ENCODE data around the gene SCRT2.
A peak's percentile ranks its signal among the peaks of the same experiment; 100 is the strongest.

SCRT2 gene

GRCh38 chr20:640674-641515 is 34.7 kb downstream of the SCRT2 start:
- H3K27me3 Mint-ChIP-seq: peaks cover 35% of the 10 kb centered on the region
- ATAC-seq: no peak
- no peak for DNase-seq
- H3K27ac Mint-ChIP-seq: no peak overlapping the region
- peaks cover 16% of the 10 kb centered on the region for H3K4me1 Mint-ChIP-seq
- no peaks in the 10 kb centered on the region for H3K9me3 Mint-ChIP-seq
- peak overlapping the region; percentile 46 to 57 for H3K4me3 Mint-ChIP-seq

GRCh38 chr20:638579-638978 is 37.0 kb downstream of the SCRT2 start:
- no peak for ATAC-seq
- DNase-seq: no peak
- H3K27ac Mint-ChIP-seq: no peak overlapping the region
- H3K4me3 Mint-ChIP-seq: no peak overlapping the region
- H3K4me1 Mint-ChIP-seq: peaks cover 10% of the 10 kb centered on the region
- H3K9me3 Mint-ChIP-seq: no peaks in the 10 kb centered on the region
- peaks cover 25% of the 10 kb centered on the region for H3K27me3 Mint-ChIP-seq

GRCh38 chr20:637559-637958 is 38.0 kb downstream of the SCRT2 start:
- DNase-seq (no peak), ATAC-seq (no peak)
- Mint-ChIP-seq H3K9me3 (no peaks in the 10 kb centered on the region), H3K4me3 (no peak overlapping the region), H3K4me1 (peaks cover 5% of the 10 kb centered on the region), H3K27me3 (peaks cover 15% of the 10 kb centered on the region), H3K27ac (no peak overlapping the region)

- Mint-ChIP-seq H3K27ac (no peak overlapping the region), H3K9me3 (no peaks in the 10 kb centered on the region), H3K4me3 (no peak overlapping the region), H3K4me1 (no peaks in the 10 kb centered on the region), H3K27me3 (peaks cover 8% of the 10 kb centered on the region)
- no peak for ATAC-seq
- DNase-seq: no peak
These were observed 39.7 kb downstream of the SCRT2 start for GRCh38 chr20:635893-636338.

GRCh38 chr20:635028-635892 is 40.3 kb downstream of the SCRT2 start:
- peaks cover 8% of the 10 kb centered on the region for H3K27me3 Mint-ChIP-seq
- H3K4me3 Mint-ChIP-seq: no peak overlapping the region
- DNase-seq (no peak), ATAC-seq (no peak)
- no peaks in the 10 kb centered on the region for H3K9me3 Mint-ChIP-seq
- H3K27ac Mint-ChIP-seq: no peak overlapping the region
- H3K4me1 Mint-ChIP-seq: no peaks in the 10 kb centered on the region

- DNase-seq (no peak), ATAC-seq (no peak)
- H3K4me1 Mint-ChIP-seq: no peaks in the 10 kb centered on the region
- peaks cover 8% of the 10 kb centered on the region for H3K27me3 Mint-ChIP-seq
- H3K27ac Mint-ChIP-seq: no peak overlapping the region
- no peaks in the 10 kb centered on the region for H3K9me3 Mint-ChIP-seq
- no peak overlapping the region for H3K4me3 Mint-ChIP-seq
These were observed 41.3 kb downstream of the SCRT2 start for GRCh38 chr20:634148-634925.

GRCh38 chr20:631101-631500 is 44.5 kb downstream of the SCRT2 start:
- Mint-ChIP-seq H3K27ac (no peak overlapping the region), H3K9me3 (no peaks in the 10 kb centered on the region), H3K4me3 (no peak overlapping the region), H3K4me1 (no peaks in the 10 kb centered on the region), H3K27me3 (no peaks in the 10 kb centered on the region)
- DNase-seq: no peak
- ATAC-seq: no peak

- DNase-seq (no peak), ATAC-seq (no peak)
- Mint-ChIP-seq H3K27ac (no peak overlapping the region), H3K27me3 (peaks cover 18% of the 10 kb centered on the region), H3K4me1 (no peaks in the 10 kb centered on the region), H3K4me3 (no peak overlapping the region), H3K9me3 (no peaks in the 10 kb centered on the region)
These were observed 49.0 kb downstream of the SCRT2 start for GRCh38 chr20:626579-626978.

- ATAC-seq: no peak
- H3K27me3 Mint-ChIP-seq: peaks cover 30% of the 10 kb centered on the region
- H3K27ac Mint-ChIP-seq: no peak overlapping the region
- DNase-seq: no peak
- no peaks in the 10 kb centered on the region for H3K9me3 Mint-ChIP-seq
- H3K4me3 Mint-ChIP-seq: no peak overlapping the region
- H3K4me1 Mint-ChIP-seq: no peaks in the 10 kb centered on the region
These were observed 50.2 kb downstream of the SCRT2 start for GRCh38 chr20:625360-625932.

GRCh38 chr20:623704-624103 is 51.9 kb downstream of the SCRT2 start:
- no peak overlapping the region for H3K4me3 Mint-ChIP-seq
- no peak for ATAC-seq
- DNase-seq: no peak
- no peaks in the 10 kb centered on the region for H3K9me3 Mint-ChIP-seq
- H3K27ac Mint-ChIP-seq: no peak overlapping the region
- peaks cover 43% of the 10 kb centered on the region for H3K27me3 Mint-ChIP-seq
- no peaks in the 10 kb centered on the region for H3K4me1 Mint-ChIP-seq

GRCh38 chr20:623021-623420 is 52.6 kb downstream of the SCRT2 start:
- ATAC-seq: no peak
- DNase-seq: no peak
- Mint-ChIP-seq H3K9me3 (peaks cover 2 to 4% of the 10 kb centered on the region in 2 donors), H3K27ac (no peak overlapping the region), H3K27me3 (peaks cover 50% of the 10 kb centered on the region), H3K4me3 (no peak overlapping the region), H3K4me1 (no peaks in the 10 kb centered on the region)

- Mint-ChIP-seq H3K9me3 (peaks cover 6 to 12% of the 10 kb centered on the region in 2 donors), H3K27me3 (peaks cover 58% of the 10 kb centered on the region), H3K4me3 (no peak overlapping the region), H3K4me1 (no peaks in the 10 kb centered on the region), H3K27ac (no peak overlapping the region)
- no peak for DNase-seq
- ATAC-seq: no peak
These were observed 53.4 kb downstream of the SCRT2 start for GRCh38 chr20:622161-622560.

GRCh38 chr20:621125-621756 is 54.4 kb downstream of the SCRT2 start:
- Mint-ChIP-seq H3K4me3 (no peak overlapping the region), H3K27ac (no peak overlapping the region), H3K9me3 (peaks cover 6 to 13% of the 10 kb centered on the region in 2 donors), H3K27me3 (peaks cover 60% of the 10 kb centered on the region), H3K4me1 (no peaks in the 10 kb centered on the region)
- no peak for ATAC-seq
- no peak for DNase-seq

GRCh38 chr20:620246-620645 is 55.4 kb downstream of the SCRT2 start:
- Mint-ChIP-seq H3K4me1 (no peaks in the 10 kb centered on the region), H3K9me3 (peaks cover 6 to 13% of the 10 kb centered on the region in 2 donors), H3K4me3 (no peak overlapping the region), H3K27ac (no peak overlapping the region), H3K27me3 (peaks cover 60% of the 10 kb centered on the region)
- ATAC-seq (no peak), DNase-seq (no peak)

GRCh38 chr20:618980-619379 is 56.6 kb downstream of the SCRT2 start:
- H3K9me3 Mint-ChIP-seq: peaks cover 6 to 13% of the 10 kb centered on the region in 2 donors
- H3K4me3 Mint-ChIP-seq: no peak overlapping the region
- no peak overlapping the region for H3K27ac Mint-ChIP-seq
- no peaks in the 10 kb centered on the region for H3K4me1 Mint-ChIP-seq
- DNase-seq: no peak
- no peak for ATAC-seq
- peaks cover 63% of the 10 kb centered on the region for H3K27me3 Mint-ChIP-seq
